HCT116 (cell line): ENCODE results near the gene LACRT.

Experiments used
- EGR1 ChIP-seq: IDR thresholded peaks from 2 replicates; pipeline ENCODE4 v1.6.1; 2012; ENCODE audit warnings: low read depth
- EZH2 ChIP-seq: fragments of 200-600 bp; sonication (generic); IDR thresholded peaks from 2 replicates; pipeline ENCODE4 v1.6.1; 2017; ENCODE audit warnings: antibody characterized with exemption, mixed run types
- EZH2phosphoT487 ChIP-seq: fragments of 200-600 bp; IDR thresholded peaks from 2 replicates; pipeline ENCODE4 v1.6.1; 2018; ENCODE audit warnings: antibody characterized with exemption, borderline replicate concordance
- POLR2A ChIP-seq: IDR thresholded peaks from 2 replicates; pipeline ENCODE4 v1.7.0; 2011; ENCODE audit warnings: borderline replicate concordance; ENCODE audit not compliant: insufficient read depth, insufficient read length; ENCODE audit errors: extremely low read depth
- POLR2AphosphoS5 ChIP-seq: IDR thresholded peaks from 2 replicates; pipeline ENCODE4 v1.6.1; 2011; ENCODE audit warnings: mild to moderate bottlenecking, low read depth, low read length, moderate library complexity
- RAD21 ChIP-seq: IDR thresholded peaks from 2 replicates; pipeline ENCODE4 v1.6.1; 2012; ENCODE audit warnings: low read depth, mild to moderate bottlenecking
- SIN3A ChIP-seq: IDR thresholded peaks from 2 replicates; pipeline ENCODE4 v1.6.1; 2012; ENCODE audit warnings: low read depth
- TF ChIP-seq, protein P1 (sequence below), 3 experiments: fragments of 200-600 bp in 1 of 3; sonication (generic) in 1 of 3; IDR thresholded peaks in 2 of 3; conservative IDR thresholded peaks in 1 of 3; 2 replicates each; pipeline ENCODE4 v1.5.1; 2012 to 2017; ENCODE audit warnings: low read depth in 2 of 3, low read length in 2 of 3, antibody characterized with exemption in 1 of 3, borderline replicate concordance in 1 of 3, control low read depth in 1 of 3, mild to moderate bottlenecking in 1 of 3, mixed read lengths in 1 of 3, mixed run types in 1 of 3, moderate library complexity in 1 of 3; ENCODE audit not compliant: insufficient read depth in 1 of 3
- TF ChIP-seq, protein P2 (sequence below): IDR thresholded peaks from 2 replicates; pipeline ENCODE4 v1.6.1; 2011; ENCODE audit warnings: mild to moderate bottlenecking, low read length, moderate library complexity; ENCODE audit not compliant: insufficient replicate concordance; ENCODE audit errors: extremely low read depth
- TF ChIP-seq, protein P3 (sequence below): IDR thresholded peaks from 2 replicates; pipeline ENCODE4 v1.6.1; 2012; ENCODE audit warnings: low read depth
- TF ChIP-seq, protein P4 (sequence below): IDR thresholded peaks from 2 replicates; pipeline ENCODE4 v1.6.1; 2012
- TF ChIP-seq, protein P5 (sequence below): IDR thresholded peaks from 2 replicates; pipeline ENCODE4 v1.6.1; 2012

DNA sequence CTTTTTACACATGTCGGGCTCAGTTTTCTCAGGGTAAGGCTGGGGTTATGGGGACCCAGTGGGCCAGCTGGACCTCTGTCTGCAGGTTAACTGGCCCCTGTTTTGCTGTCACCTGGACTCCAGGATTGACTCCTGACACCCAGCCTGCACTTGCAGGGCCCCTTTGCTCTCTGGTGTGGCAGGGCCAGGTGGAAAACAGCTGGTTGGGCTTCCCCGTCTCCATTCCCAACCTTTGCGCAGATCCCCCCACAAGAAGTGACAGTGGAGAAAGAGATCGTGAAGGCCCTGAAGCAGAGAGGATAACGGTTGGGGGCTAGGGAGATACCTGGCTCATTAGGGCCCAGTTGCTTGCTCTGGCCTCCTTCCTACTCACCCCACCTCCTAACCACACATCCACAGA is 44.7 kb downstream of the LACRT start:
- TF ChIP-seq EZH2, result no peak
- TF ChIP-seq, protein P1, sequence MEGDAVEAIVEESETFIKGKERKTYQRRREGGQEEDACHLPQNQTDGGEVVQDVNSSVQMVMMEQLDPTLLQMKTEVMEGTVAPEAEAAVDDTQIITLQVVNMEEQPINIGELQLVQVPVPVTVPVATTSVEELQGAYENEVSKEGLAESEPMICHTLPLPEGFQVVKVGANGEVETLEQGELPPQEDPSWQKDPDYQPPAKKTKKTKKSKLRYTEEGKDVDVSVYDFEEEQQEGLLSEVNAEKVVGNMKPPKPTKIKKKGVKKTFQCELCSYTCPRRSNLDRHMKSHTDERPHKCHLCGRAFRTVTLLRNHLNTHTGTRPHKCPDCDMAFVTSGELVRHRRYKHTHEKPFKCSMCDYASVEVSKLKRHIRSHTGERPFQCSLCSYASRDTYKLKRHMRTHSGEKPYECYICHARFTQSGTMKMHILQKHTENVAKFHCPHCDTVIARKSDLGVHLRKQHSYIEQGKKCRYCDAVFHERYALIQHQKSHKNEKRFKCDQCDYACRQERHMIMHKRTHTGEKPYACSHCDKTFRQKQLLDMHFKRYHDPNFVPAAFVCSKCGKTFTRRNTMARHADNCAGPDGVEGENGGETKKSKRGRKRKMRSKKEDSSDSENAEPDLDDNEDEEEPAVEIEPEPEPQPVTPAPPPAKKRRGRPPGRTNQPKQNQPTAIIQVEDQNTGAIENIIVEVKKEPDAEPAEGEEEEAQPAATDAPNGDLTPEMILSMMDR (IDR thresholded peaks at IDR 0.05 in 2 of 3, conservative IDR thresholded peaks at IDR 0.05 in 1 of 3; ENCODE audit: borderline replicate concordance in 1 of 3, insufficient read depth in 1 of 3, low read depth in 2 of 3, low read length in 2 of 3), result no peak
- no peak for TF ChIP-seq POLR2A
- TF ChIP-seq EZH2phosphoT487, result no peak
- TF ChIP-seq, protein P2, sequence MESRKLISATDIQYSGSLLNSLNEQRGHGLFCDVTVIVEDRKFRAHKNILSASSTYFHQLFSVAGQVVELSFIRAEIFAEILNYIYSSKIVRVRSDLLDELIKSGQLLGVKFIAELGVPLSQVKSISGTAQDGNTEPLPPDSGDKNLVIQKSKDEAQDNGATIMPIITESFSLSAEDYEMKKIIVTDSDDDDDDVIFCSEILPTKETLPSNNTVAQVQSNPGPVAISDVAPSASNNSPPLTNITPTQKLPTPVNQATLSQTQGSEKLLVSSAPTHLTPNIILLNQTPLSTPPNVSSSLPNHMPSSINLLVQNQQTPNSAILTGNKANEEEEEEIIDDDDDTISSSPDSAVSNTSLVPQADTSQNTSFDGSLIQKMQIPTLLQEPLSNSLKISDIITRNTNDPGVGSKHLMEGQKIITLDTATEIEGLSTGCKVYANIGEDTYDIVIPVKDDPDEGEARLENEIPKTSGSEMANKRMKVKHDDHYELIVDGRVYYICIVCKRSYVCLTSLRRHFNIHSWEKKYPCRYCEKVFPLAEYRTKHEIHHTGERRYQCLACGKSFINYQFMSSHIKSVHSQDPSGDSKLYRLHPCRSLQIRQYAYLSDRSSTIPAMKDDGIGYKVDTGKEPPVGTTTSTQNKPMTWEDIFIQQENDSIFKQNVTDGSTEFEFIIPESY, result no peak
- TF ChIP-seq, protein P3, sequence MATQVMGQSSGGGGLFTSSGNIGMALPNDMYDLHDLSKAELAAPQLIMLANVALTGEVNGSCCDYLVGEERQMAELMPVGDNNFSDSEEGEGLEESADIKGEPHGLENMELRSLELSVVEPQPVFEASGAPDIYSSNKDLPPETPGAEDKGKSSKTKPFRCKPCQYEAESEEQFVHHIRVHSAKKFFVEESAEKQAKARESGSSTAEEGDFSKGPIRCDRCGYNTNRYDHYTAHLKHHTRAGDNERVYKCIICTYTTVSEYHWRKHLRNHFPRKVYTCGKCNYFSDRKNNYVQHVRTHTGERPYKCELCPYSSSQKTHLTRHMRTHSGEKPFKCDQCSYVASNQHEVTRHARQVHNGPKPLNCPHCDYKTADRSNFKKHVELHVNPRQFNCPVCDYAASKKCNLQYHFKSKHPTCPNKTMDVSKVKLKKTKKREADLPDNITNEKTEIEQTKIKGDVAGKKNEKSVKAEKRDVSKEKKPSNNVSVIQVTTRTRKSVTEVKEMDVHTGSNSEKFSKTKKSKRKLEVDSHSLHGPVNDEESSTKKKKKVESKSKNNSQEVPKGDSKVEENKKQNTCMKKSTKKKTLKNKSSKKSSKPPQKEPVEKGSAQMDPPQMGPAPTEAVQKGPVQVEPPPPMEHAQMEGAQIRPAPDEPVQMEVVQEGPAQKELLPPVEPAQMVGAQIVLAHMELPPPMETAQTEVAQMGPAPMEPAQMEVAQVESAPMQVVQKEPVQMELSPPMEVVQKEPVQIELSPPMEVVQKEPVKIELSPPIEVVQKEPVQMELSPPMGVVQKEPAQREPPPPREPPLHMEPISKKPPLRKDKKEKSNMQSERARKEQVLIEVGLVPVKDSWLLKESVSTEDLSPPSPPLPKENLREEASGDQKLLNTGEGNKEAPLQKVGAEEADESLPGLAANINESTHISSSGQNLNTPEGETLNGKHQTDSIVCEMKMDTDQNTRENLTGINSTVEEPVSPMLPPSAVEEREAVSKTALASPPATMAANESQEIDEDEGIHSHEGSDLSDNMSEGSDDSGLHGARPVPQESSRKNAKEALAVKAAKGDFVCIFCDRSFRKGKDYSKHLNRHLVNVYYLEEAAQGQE, result no peak
- TF ChIP-seq RAD21, result no peak
- no peak for TF ChIP-seq POLR2AphosphoS5
- TF ChIP-seq, protein P4, sequence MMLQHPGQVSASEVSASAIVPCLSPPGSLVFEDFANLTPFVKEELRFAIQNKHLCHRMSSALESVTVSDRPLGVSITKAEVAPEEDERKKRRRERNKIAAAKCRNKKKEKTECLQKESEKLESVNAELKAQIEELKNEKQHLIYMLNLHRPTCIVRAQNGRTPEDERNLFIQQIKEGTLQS, result no peak
- no peak for TF ChIP-seq SIN3A
- TF ChIP-seq, protein P5, sequence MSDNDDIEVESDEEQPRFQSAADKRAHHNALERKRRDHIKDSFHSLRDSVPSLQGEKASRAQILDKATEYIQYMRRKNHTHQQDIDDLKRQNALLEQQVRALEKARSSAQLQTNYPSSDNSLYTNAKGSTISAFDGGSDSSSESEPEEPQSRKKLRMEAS, result no peak
- no peak for TF ChIP-seq EGR1
